GM19239 (cell line): ENCODE measurements around the gene LRRC40.

Experiments used
- DNase-seq: peaks from one replicate; pipeline ENCODE4 v3.0.0; 2011; ENCODE audit warnings: low spot score; ENCODE audit not compliant: insufficient read length
- FAIRE-seq: peaks from 2 replicates; lab custom pipeline; 2011; peaks lifted over from hg19 to GRCh38; lab: Jason Lieb, UNC

Gene LRRC40

GRCh38 chr1:70140343-70140742, 65.0 kb downstream of the LRRC40 start:
- DNase-seq = no peak
- no peak for FAIRE-seq

GRCh38 chr1:70134148-70134547, 71.2 kb downstream of the LRRC40 start:
- no peak for DNase-seq
- FAIRE-seq = no peak

DNA sequence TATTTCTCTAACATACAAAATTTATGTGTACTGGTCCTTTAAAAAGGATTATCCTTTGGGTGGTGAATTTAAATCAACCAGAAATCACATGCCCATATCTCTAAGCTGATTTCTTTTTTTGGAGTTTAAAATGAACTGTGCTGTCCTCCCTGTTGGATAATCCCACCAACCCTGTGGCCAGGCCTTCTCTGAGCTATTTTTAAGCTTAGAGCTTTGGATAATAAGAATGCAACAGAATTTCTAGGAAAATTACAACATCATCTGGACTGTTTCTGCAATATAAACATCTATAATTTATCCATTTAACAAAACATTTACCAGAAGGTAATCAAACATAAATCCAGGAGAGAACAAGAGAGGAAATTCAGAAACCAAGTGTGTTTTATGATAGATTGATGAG, 88.3 kb downstream of the LRRC40 start:
- no peak for FAIRE-seq

GRCh38 chr1:70115315-70115714, 90.1 kb downstream of the LRRC40 start:
- no peak for FAIRE-seq
- DNase-seq = no peak

More for the DNA sequence above, 88.3 kb downstream of the LRRC40 start:
- no peak for DNase-seq

- DNase-seq = no peak
- no peak for FAIRE-seq
These were observed 92.5 kb downstream of the LRRC40 start for GRCh38 chr1:70112838-70113237.

GRCh38 chr1:70109241-70109640, 96.1 kb downstream of the LRRC40 start:
- FAIRE-seq = no peak
- DNase-seq = no peak

DNA sequence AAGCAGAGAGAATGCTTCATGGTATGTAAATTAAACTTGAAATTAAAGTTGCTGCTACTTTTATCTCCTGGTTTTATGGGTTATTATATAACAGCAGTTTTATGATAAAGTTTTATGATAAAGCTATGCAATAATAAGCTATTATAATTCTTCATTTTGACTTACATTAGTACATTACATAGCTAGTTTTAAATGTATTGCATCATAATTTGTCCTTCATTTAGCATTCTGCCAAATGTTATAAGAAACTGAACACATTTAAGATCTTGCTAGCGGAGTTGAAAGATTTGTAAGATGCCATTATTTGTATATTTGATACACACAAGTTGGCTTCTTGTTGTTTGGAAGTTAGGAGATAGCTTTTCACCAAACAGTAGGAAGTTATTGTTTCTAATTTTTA, 101.6 kb downstream of the LRRC40 start:
- FAIRE-seq (no peak), DNase-seq (no peak)

DNA sequence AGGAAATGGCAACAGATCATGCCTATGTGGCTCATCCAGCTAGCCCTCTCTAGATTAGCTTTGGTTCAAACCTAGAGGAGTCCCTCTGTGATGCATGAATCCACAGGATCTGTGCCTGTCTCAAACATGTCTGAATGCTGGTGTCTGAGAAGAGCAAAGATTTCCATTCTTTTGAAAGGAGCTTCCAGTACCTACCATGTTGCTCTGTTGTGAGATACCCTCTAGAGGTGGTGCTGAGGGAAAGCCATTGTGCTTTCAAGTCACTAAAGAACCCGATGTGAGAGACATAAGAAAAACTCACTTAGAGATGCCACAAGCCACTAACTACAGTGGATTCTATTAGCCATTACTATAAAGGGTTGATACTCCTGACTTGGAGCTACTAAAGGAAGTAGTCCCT, 103.6 kb downstream of the LRRC40 start:
- DNase-seq (no peak), FAIRE-seq (no peak)

- FAIRE-seq = no peak
- no peak for DNase-seq
These were observed 104.1 kb downstream of the LRRC40 start for GRCh38 chr1:70101231-70101630.
